Body of pancreas (tissue), 4 donors: ENCODE results near the gene LSM14B. TPM values are rescaled to one million over a fixed set of nuclear protein-coding genes. Genes with fewer than 3 reads are reported as not detected.

Experiments used
- ATAC-seq: fragments of 150-250 bp; one replicate; pipeline ENCODE4 v1.9.1; 2016
- DNase-seq, 4 donors: peaks; one replicate each; pipeline ENCODE4 v3.0.0-alpha.2; 2019
- H3K27ac ChIP-seq, 4 donors: fragments of 200-600 bp; sonication (generic); 1 replicate in 3 of 4; 2 replicates in 1 of 4; pipeline versions ENCODE4 v1.5.1 to v1.6.1; 2016 to 2019; ENCODE audit warnings: mild to moderate bottlenecking in 1 of 4, mixed read lengths in 1 of 4, moderate library complexity in 1 of 4
- H3K27me3 ChIP-seq, 2 donors: fragments of 200-600 bp; sonication (generic); one replicate each; pipeline ENCODE4 v1.6.0; 2016; ENCODE audit warnings: mild to moderate bottlenecking in 1 of 2
- H3K36me3 ChIP-seq, 2 donors: fragments of 200-600 bp; sonication (generic); replicated peaks in 1 of 2; 2 replicates each; pipeline ENCODE4 v1.5.1; 2016; ENCODE audit warnings: low read depth in 2 of 2; ENCODE audit not compliant: insufficient read depth in 1 of 2
- H3K4me1 ChIP-seq: fragments of 200-600 bp; sonication (generic); one replicate; pipeline ENCODE4 v1.6.0; 2016
- H3K4me3 ChIP-seq, 2 donors: fragments of 200-600 bp; sonication (generic); 1 replicate in 1 of 2; 2 replicates in 1 of 2; pipeline ENCODE4 v1.5.1; 2016 to 2019
- H3K9me3 ChIP-seq, 3 donors: fragments of 200-600 bp; sonication (generic); 1 replicate in 2 of 3; 2 replicates in 1 of 3; pipeline ENCODE4 v1.5.1; 2016
- POLR2A ChIP-seq, 3 donors: fragments of 450-650 bp; IDR thresholded peaks; one replicate each; pipeline ENCODE4 v1.6.1; 2016; ENCODE audit warnings: antibody characterized with exemption in 3 of 3, mild to moderate bottlenecking in 2 of 3
- whole genome bisulfite sequencing, 2 donors: methylation state at CpG; one replicate each; pipeline ENCODE4 v1.1.5; 2017; 5-methylcytosine and 5-hydroxymethylcytosine counted together
- intact Hi-C: fragments of 100-400 bp; cut with DNase I; formaldehyde crosslinking; loops from one replicate; pipeline ENCODE4 v1.15.1; 2023
- total RNA-seq, 2 donors: library from RNA; depleted of rRNA; stranded (reverse); fragments of >200 nt; gene quantifications; one replicate each; pipeline ENCODE4 v1.1.0, GENCODE V29; 2016
- TF ChIP-seq, protein P1 (sequence below), 7 experiments: fragments of 450-650 bp in 4 of 7; fragments of 200-600 bp in 3 of 7; sonication (generic) in 3 of 7; IDR thresholded peaks; one replicate each; pipeline ENCODE4 v1.5.1; 2016 to 2019; ENCODE audit warnings: antibody characterized with exemption in 7 of 7

LSM14B gene
- total RNA-seq, 2 donors from 2014 or later = 11.5 to 12.2 TPM

DNA sequence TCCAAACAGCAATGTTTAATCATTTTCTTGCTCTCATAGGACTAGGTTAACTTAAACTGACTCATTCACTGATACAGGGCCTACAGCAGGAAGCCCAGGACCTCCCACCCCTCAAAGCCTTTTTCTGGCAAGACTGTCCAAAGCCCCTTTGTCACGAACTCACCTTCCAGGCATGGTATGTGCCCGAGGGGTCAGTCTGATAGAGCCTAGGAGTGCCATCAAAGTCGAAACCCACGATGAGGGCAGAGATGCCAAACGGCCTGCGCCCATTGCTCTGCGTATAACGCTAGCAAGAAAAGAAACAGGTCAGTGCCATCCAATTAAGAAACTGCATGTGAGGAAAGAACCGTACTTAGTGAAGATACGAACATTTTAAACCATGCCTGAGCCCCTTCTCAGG, 16.6 kb downstream of the LSM14B start:
- intact Hi-C loops = loop anchor here (5.0 kb wide), 1 partner anchor 112 kb away; no protein-coding TSS in a partner anchor
- no peak overlapping the region for H3K4me3 ChIP-seq
- no peak for ATAC-seq
- DNase-seq = no peak
- TF ChIP-seq POLR2A (IDR thresholded peaks at IDR 0.05) = no peak
- TF ChIP-seq, protein P1, sequence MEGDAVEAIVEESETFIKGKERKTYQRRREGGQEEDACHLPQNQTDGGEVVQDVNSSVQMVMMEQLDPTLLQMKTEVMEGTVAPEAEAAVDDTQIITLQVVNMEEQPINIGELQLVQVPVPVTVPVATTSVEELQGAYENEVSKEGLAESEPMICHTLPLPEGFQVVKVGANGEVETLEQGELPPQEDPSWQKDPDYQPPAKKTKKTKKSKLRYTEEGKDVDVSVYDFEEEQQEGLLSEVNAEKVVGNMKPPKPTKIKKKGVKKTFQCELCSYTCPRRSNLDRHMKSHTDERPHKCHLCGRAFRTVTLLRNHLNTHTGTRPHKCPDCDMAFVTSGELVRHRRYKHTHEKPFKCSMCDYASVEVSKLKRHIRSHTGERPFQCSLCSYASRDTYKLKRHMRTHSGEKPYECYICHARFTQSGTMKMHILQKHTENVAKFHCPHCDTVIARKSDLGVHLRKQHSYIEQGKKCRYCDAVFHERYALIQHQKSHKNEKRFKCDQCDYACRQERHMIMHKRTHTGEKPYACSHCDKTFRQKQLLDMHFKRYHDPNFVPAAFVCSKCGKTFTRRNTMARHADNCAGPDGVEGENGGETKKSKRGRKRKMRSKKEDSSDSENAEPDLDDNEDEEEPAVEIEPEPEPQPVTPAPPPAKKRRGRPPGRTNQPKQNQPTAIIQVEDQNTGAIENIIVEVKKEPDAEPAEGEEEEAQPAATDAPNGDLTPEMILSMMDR (IDR thresholded peaks at IDR 0.05) = no peak
- H3K27ac ChIP-seq = no peak overlapping the region
- H3K4me1 ChIP-seq = peaks cover 23% of the 10 kb centered on the region
- H3K36me3 ChIP-seq = peaks cover 13 to 33% of the 10 kb centered on the region in 2 donors
- H3K9me3 ChIP-seq = no peaks in the 10 kb centered on the region
- H3K27me3 ChIP-seq = no peaks in the 10 kb centered on the region
- 89 to 90% methylated on average over 10 of the region's 10 CpGs for WGBS, 2 donors

DNA sequence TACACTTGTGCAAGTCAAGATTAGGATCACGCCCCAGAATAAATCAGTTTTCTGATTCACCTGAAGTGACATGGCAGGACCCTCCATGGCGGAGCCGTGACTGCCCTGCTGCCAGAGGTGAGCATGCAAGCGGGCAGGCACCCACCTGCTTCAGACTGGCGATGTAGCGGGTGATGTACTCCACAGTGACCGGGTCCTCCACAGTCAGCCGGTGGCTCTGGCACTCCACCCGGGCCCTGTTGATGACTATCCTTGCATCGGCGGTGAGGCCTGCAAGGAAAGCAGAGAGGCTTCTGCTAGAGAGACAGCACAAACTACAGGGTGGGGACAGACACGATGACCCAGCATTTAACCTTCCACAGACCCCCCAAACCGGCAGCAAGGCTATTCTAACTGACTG, 17.4 kb downstream of the LSM14B start:
- intact Hi-C loops = loop anchor here (5.0 kb wide), 1 partner anchor 112 kb away; no protein-coding TSS in a partner anchor
- H3K27ac ChIP-seq = no peak overlapping the region
- ATAC-seq (no peak), DNase-seq (no peak)
- peaks cover 13 to 31% of the 10 kb centered on the region in 2 donors for H3K36me3 ChIP-seq
- no peaks in the 10 kb centered on the region for H3K27me3 ChIP-seq
- peaks cover 26% of the 10 kb centered on the region for H3K4me1 ChIP-seq
- no peak overlapping the region for H3K4me3 ChIP-seq
- no peaks in the 10 kb centered on the region for H3K9me3 ChIP-seq
- 84 to 88% methylated on average over 13 of the region's 13 CpGs for WGBS, 2 donors
- TF ChIP-seq, protein P1 (IDR thresholded peaks at IDR 0.05) = no peak
- no peak for TF ChIP-seq POLR2A (IDR thresholded peaks at IDR 0.05)

DNA sequence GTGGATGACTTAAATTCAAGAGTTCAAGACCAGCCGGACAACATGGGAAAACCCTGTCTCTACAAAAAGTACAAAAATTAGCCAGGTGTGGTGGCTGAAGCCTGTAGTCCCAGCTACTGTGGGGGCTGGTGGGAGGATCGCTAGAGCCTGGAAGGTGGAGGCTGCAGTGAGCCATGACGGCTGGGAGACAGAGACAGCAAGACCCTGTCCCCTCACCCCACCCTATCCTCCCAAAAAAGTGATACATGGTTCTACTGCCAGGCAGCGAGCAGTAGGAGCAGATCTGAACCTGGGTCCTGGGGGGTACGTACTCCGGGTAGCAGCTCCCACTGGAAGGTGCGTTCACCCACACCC, 18.7 kb downstream of the LSM14B start:
- no peaks in the 10 kb centered on the region for H3K27me3 ChIP-seq
- peak overlapping the region; percentile 92 to 98 (median 92) for H3K27ac ChIP-seq
- H3K4me3 ChIP-seq = no peak overlapping the region
- DNase-seq (no peak), ATAC-seq (no peak)
- 67 to 90% methylated on average over 7 of the region's 7 CpGs for WGBS, 2 donors
- no peak for TF ChIP-seq POLR2A (IDR thresholded peaks at IDR 0.05)
- TF ChIP-seq, protein P1 (IDR thresholded peaks at IDR 0.05) = no peak
- H3K36me3 ChIP-seq = peaks cover 13 to 24% of the 10 kb centered on the region in 2 donors
- intact Hi-C loops = no loop called here
- H3K9me3 ChIP-seq = no peaks in the 10 kb centered on the region
- H3K4me1 ChIP-seq = peaks cover 34% of the 10 kb centered on the region

DNA sequence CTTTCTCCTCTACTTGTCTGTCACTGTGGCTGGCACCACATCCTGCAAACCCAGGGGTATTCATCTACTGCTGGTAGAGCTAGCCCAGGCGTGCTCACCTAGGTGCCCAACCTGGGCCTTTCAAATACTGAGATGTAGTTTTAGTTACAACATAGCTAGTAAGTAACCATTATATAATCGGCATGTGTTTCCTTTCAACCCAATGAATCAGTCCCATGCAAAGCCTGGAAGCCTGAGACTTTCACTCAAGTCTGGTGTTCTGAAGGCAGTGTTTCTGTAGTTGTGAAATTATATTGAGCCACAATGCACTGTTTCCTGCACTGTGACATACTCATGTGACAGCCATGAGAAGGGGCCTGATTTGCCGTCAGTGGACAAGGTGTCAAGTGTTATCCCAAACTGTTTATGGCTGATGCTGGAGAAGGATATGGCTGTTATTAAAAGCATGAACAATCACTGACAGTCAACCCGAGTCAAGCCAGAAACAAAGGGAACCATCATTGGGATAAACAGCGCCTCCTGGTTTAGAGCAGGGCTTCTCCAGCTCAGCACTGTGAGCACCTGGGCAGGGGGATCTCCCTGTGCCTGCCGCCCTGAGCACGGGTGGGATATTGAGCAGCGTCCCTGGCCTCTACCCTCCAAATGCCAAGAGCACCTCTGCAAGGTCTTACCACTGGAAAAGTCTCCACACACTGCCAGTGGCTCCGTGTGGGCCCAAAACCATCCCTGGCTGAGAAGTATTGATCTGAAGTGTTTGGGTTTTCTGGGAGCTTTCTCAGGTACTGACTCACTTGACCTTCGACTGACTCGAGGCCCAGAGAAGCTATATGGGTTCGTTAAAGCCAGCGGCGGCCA, 19.3 kb downstream of the LSM14B start:
- no peak for TF ChIP-seq POLR2A (IDR thresholded peaks at IDR 0.05)
- TF ChIP-seq, protein P1 (IDR thresholded peaks at IDR 0.05) = peak in 4 of 7 experiments; percentile 21 to 32 (median 24)
- no peak for ATAC-seq
- Histone ChIP-seq H3K4me1 (peaks cover 34% of the 10 kb centered on the region), H3K4me3 (peak overlapping the region; percentile 2 to 27), H3K36me3 (peaks cover 13 to 20% of the 10 kb centered on the region in 2 donors), H3K27ac (peak overlapping the region; percentile 92 to 98 (median 92)), H3K9me3 (no peaks in the 10 kb centered on the region), H3K27me3 (no peaks in the 10 kb centered on the region)
- 15% methylated on average over 14 of the region's 14 CpGs for WGBS, 2 donors
- intact Hi-C loops = no loop called here
- peak in 3 of 4 donors; percentile 22 to 39 (median 34) for DNase-seq
